Suppressor macrophage (primary cell): ENCODE data around the gene TTLL9.
"Not testable (repeated sequence)": the region's sequence is repeated elsewhere in the genome, so short reads cannot be mapped to it uniquely, and the experiment has no call there.

Experiments
- DNase-seq, 4 experiments: peaks; one replicate each; pipeline ENCODE4 v3.0.0-alpha.2; 2020 to 2022
- total RNA-seq, 17 experiments: gene quantifications; one replicate each; lab custom pipeline; 2026; ENCODE audit warnings: mixed read lengths in 6 of 17, inconsistent platforms in 3 of 17; lab: John Stamatoyannopoulos, UW

Gene TTLL9
- 0 to 2.4 (median 0) reads per million in 17 experiments for total RNA-seq

GRCh38 chr20:31869942-31870725 lies at the start of gene TTLL9, which contains the start of gene DUSP15:
Gene TTLL9, plus strand, starts transcription at chr20:31870634. Its CDS starts 493 bp downstream, at chr20:31871127.
Gene DUSP15, minus strand, starts transcription at chr20:31870527. Its CDS starts 190 bp downstream, at chr20:31870337.
- DNase-seq = peak in 3 of 4 experiments; percentile 42 to 68 (median 47)

- peak in 3 of 4 experiments; percentile 21 to 39 (median 28) for DNase-seq
These were observed 49.0 kb upstream of the TTLL9 start for GRCh38 chr20:31821427-31821826.

- peak; percentile 68 to 84 (median 76) for DNase-seq
These were observed 47.8 kb upstream of the TTLL9 start for GRCh38 chr20:31822421-31823330.

- DNase-seq = peak; percentile 19 to 42 (median 31)
These were observed 46.9 kb upstream of the TTLL9 start for GRCh38 chr20:31823360-31824124.

- DNase-seq = no peak
These were observed 46.3 kb upstream of the TTLL9 start for GRCh38 chr20:31824125-31824485.

- no peak for DNase-seq
These were observed 45.7 kb upstream of the TTLL9 start for GRCh38 chr20:31824554-31825313.

GRCh38 chr20:31826074-31826473 lies 44.4 kb upstream of the TTLL9 start:
- DNase-seq = no peak

GRCh38 chr20:31827059-31827458 lies 43.4 kb upstream of the TTLL9 start:
- DNase-seq = no peak

- DNase-seq = not testable (repeated sequence)
These were observed 42.4 kb upstream of the TTLL9 start for GRCh38 chr20:31828016-31828415.

- no peak for DNase-seq
These were observed 40.7 kb upstream of the TTLL9 start for GRCh38 chr20:31829731-31830130.

GRCh38 chr20:31830406-31830981 lies 39.9 kb upstream of the TTLL9 start:
- DNase-seq = no peak

GRCh38 chr20:31831211-31831610 lies 39.2 kb upstream of the TTLL9 start:
- DNase-seq = no peak

- DNase-seq = no peak
These were observed 38.6 kb upstream of the TTLL9 start for GRCh38 chr20:31831771-31832306.

- peak; percentile 61 to 85 (median 73) for DNase-seq
These were observed 37.1 kb upstream of the TTLL9 start for GRCh38 chr20:31833130-31833930.

- DNase-seq = no peak
These were observed 36.4 kb upstream of the TTLL9 start for GRCh38 chr20:31833931-31834521.

- DNase-seq = no peak
These were observed 34.9 kb upstream of the TTLL9 start for GRCh38 chr20:31835554-31835953.

GRCh38 chr20:31835977-31836852 lies 34.2 kb upstream of the TTLL9 start:
- peak; percentile 72 to 85 (median 80) for DNase-seq

- DNase-seq = no peak
These were observed 33.4 kb upstream of the TTLL9 start for GRCh38 chr20:31836853-31837608.
